Heart left ventricle (tissue), 13 donors: Measurements from ENCODE around the gene SH2D7.

Experiments used
- CTCF ChIP-seq, 12 donors: fragments of 200-600 bp; sonication (generic) in 4 of 12; IDR thresholded peaks; one replicate each; pipeline versions ENCODE4 v1.5.0 to v1.8.0; 2018 to 2022; ENCODE audit warnings: antibody characterized with exemption in 12 of 12, mild to moderate bottlenecking in 5 of 12
- POLR2A ChIP-seq, 2 donors: fragments of 450-650 bp; IDR thresholded peaks; one replicate each; pipeline ENCODE4 v1.6.1; 2017; ENCODE audit warnings: antibody characterized with exemption in 2 of 2, mild to moderate bottlenecking in 2 of 2, moderate library complexity in 2 of 2
- donor health status: ischemic (EF 13 %, LVEDD 7.1; RV severe dilation, severe dysfunction).
- donor health status: DM: no; HTN: yes; CAD: no.
- donor health status: DM: no; HTN: no; CAD: no.
- donor health status: ischemic (EF 25% LVEDD 6.9; RV normal size, moderate dysfunction).
- donor health status: ischemic (EF 25% LVEDD 5.7; RV mildly dilated, moderate dysfunction).
- donor health status: ischemic (EF 35%, LVEDD 5.7; RV mildly dilated, moderate dysfunction).
- donor health status: nonischemic (EF 11% LVEDD 7.7; RV severe dilation, severe dysfunction).
- donor health status: DM: yes; HTN: yes; CAD: no.
- donor health status: PGD.
- donor health status: ischemic (EF 29% LVEDD 5.4; RV normal size, mild dysfunction).
- donor health status: nonischemic (EF 23%, LVEDD 6.1; RV moderate dilation, normal function).

- no peak for TF ChIP-seq CTCF (IDR thresholded peaks at IDR 0.05)
- no peak for TF ChIP-seq POLR2A (IDR thresholded peaks at IDR 0.05)
These were observed 35.6 kb upstream of the SH2D7 start for GRCh38 chr15:78056714-78057269.
